OCI-LY3 (cell line): ENCODE measurements around the gene MFAP5.

ENCODE experiments used
- H2AFZ ChIP-seq: fragments of 200-600, 300-600 bp; shearing (Covaris generic); 2 replicates; pipeline ENCODE4 v1.6.0; 2014; ENCODE audit warnings: antibody characterized with exemption, low read depth, low read length
- H3K27ac ChIP-seq: fragments of 200-600, 300-600 bp; sonication (generic); 2 replicates; pipeline ENCODE4 v1.5.1; 2014; ENCODE audit warnings: mild to moderate bottlenecking, low read length, moderate library complexity, mixed read lengths
- H3K27me3 ChIP-seq: fragments of 200-600, 300-600 bp; sonication (generic); 2 replicates; pipeline ENCODE4 v1.6.1; 2014; ENCODE audit warnings: low read depth, low read length, mixed read lengths
- H3K36me3 ChIP-seq: fragments of 200-600, 300-600 bp; sonication (generic); replicated peaks from 2 replicates; pipeline ENCODE3; 2014; ENCODE audit warnings: low read depth, low read length, mixed read lengths
- H3K4me1 ChIP-seq: fragments of 300-600, 200-600 bp; sonication (generic); 2 replicates; pipeline ENCODE4 v1.6.1; 2014; ENCODE audit warnings: low read length, mixed read lengths
- H3K4me2 ChIP-seq: fragments of 200-600, 300-600 bp; sonication (generic); 2 replicates; pipeline ENCODE4 v1.6.1; 2014; ENCODE audit warnings: low read length, mixed read lengths
- H3K4me3 ChIP-seq: fragments of 300-600, 200-600 bp; sonication (generic); 2 replicates; pipeline ENCODE4 v1.5.1; 2014; ENCODE audit warnings: antibody characterized with exemption, mild to moderate bottlenecking, low read length, moderate library complexity
- H3K79me2 ChIP-seq: fragments of 300-600, 200-600 bp; shearing (Covaris generic); 2 replicates; pipeline ENCODE4 v1.6.1; 2014; ENCODE audit warnings: mild to moderate bottlenecking, low read length, mixed read lengths
- H3K9ac ChIP-seq: fragments of 300-600, 200-600 bp; shearing (Covaris generic); 2 replicates; pipeline ENCODE4 v1.6.0; 2014; ENCODE audit warnings: mild to moderate bottlenecking, low read length, moderate library complexity
- H3K9me3 ChIP-seq: fragments of 200-600, 300-600 bp; shearing (Covaris generic); 2 replicates; pipeline ENCODE4 v1.6.1; 2014; ENCODE audit warnings: low read length, mixed read lengths; ENCODE audit not compliant: insufficient read depth
- H4K20me1 ChIP-seq: fragments of 200-600, 300-600 bp; sonication (generic); 2 replicates; pipeline ENCODE4 v1.6.1; 2016; ENCODE audit warnings: low read length, mixed read lengths; ENCODE audit not compliant: insufficient read depth
- CTCF ChIP-seq: fragments of 200-600, 300-600 bp; sonication (generic); IDR thresholded peaks from 2 replicates; pipeline ENCODE4 v1.5.1; 2014; ENCODE audit warnings: antibody characterized with exemption, low read length, low read depth
- EZH2phosphoT487 ChIP-seq: fragments of 200-600 bp; shearing (Covaris generic); IDR thresholded peaks from 2 replicates; pipeline ENCODE4 v1.6.1; 2018; ENCODE audit warnings: antibody characterized with exemption, mixed run types, low read depth

Gene MFAP5

GRCh38 chr12:8609061-8609570 is 53.5 kb downstream of the MFAP5 start:
- peaks cover 43% of the 10 kb centered on the region for H4K20me1 ChIP-seq
- peaks cover 75% of the 10 kb centered on the region for H3K79me2 ChIP-seq
- peaks cover 68% of the 10 kb centered on the region for H3K4me1 ChIP-seq
- TF ChIP-seq CTCF (peak; percentile 90), EZH2phosphoT487 (no peak)
- H3K4me2 ChIP-seq: peak overlapping the region; percentile 99
- peak overlapping the region; percentile 89 for H3K4me3 ChIP-seq
- peak overlapping the region; percentile 99 for H3K9ac ChIP-seq
- H2AFZ ChIP-seq: no peak overlapping the region
- no peaks in the 10 kb centered on the region for H3K27me3 ChIP-seq
- H3K9me3 ChIP-seq: no peaks in the 10 kb centered on the region
- H3K36me3 ChIP-seq: peaks cover 64% of the 10 kb centered on the region
- peak overlapping the region; percentile 98 for H3K27ac ChIP-seq

GRCh38 chr12:8606890-8607289 is 55.7 kb downstream of the MFAP5 start:
- peaks cover 75% of the 10 kb centered on the region for H3K36me3 ChIP-seq
- peaks cover 61% of the 10 kb centered on the region for H3K79me2 ChIP-seq
- H3K27me3 ChIP-seq: no peaks in the 10 kb centered on the region
- TF ChIP-seq EZH2phosphoT487 (no peak), CTCF (no peak)
- no peak overlapping the region; the same call in 1 of the 2 replicates for H3K9ac ChIP-seq
- peaks cover 54% of the 10 kb centered on the region for H4K20me1 ChIP-seq
- no peaks in the 10 kb centered on the region for H3K9me3 ChIP-seq
- peak overlapping the region; percentile 55 for H3K27ac ChIP-seq
- no peak overlapping the region for H3K4me3 ChIP-seq
- H2AFZ ChIP-seq: no peak overlapping the region
- peaks cover 56% of the 10 kb centered on the region for H3K4me1 ChIP-seq
- peak overlapping the region; percentile 48 for H3K4me2 ChIP-seq

- Histone ChIP-seq H3K27me3 (no peaks in the 10 kb centered on the region), H3K4me2 (no peak overlapping the region), H3K9ac (no peak overlapping the region), H2AFZ (no peak overlapping the region), H3K4me1 (peaks cover 64% of the 10 kb centered on the region), H3K4me3 (no peak overlapping the region), H4K20me1 (peaks cover 54% of the 10 kb centered on the region), H3K9me3 (no peaks in the 10 kb centered on the region), H3K27ac (no peak overlapping the region), H3K36me3 (peaks cover 70% of the 10 kb centered on the region), H3K79me2 (peaks cover 42% of the 10 kb centered on the region)
- TF ChIP-seq EZH2phosphoT487 (no peak), CTCF (no peak)
Measured at GRCh38 chr12:8605057-8605456, 57.6 kb downstream of the MFAP5 start.

GRCh38 chr12:8603856-8604255 is 58.8 kb downstream of the MFAP5 start:
- peaks cover 60% of the 10 kb centered on the region for H3K36me3 ChIP-seq
- peak; percentile 21; the same call in 1 of the 2 replicates for TF ChIP-seq CTCF
- no peak for TF ChIP-seq EZH2phosphoT487
- peaks cover 52% of the 10 kb centered on the region for H3K4me1 ChIP-seq
- H3K9ac ChIP-seq: no peak overlapping the region
- H3K4me3 ChIP-seq: no peak overlapping the region
- H3K27me3 ChIP-seq: no peaks in the 10 kb centered on the region
- H2AFZ ChIP-seq: no peak overlapping the region
- no peak overlapping the region for H3K4me2 ChIP-seq
- no peaks in the 10 kb centered on the region for H3K9me3 ChIP-seq
- H3K79me2 ChIP-seq: peaks cover 30% of the 10 kb centered on the region
- H3K27ac ChIP-seq: no peak overlapping the region
- H4K20me1 ChIP-seq: peaks cover 52% of the 10 kb centered on the region
